ENCODE data around the gene MAP10. TPM values are rescaled to one million over a fixed set of nuclear protein-coding genes. Genes with fewer than 3 reads are reported as not detected.
"Not testable (repeated sequence)": the region's sequence is repeated elsewhere in the genome, so short reads cannot be mapped to it uniquely, and the experiment has no call there.

The MAP10 gene
- polyA plus RNA-seq, 1 donor: 2.8 TPM

GRCh38 chr1:232769733-232770132, 35.5 kb upstream of the MAP10 start:
- Histone ChIP-seq H3K27ac (ENCODE audit: low read length) (no peak overlapping the region), H3K9me3 (ENCODE audit: control insufficient read depth, low read depth, low read length) (no peaks in the 10 kb centered on the region), H3K36me3 (ENCODE audit: control insufficient read depth, insufficient read depth, low read length) (no peaks in the 10 kb centered on the region), H3K27me3 (ENCODE audit: control insufficient read depth, insufficient read depth, low read length) (no peaks in the 10 kb centered on the region), H3K4me1 (ENCODE audit: control insufficient read depth, insufficient read depth, low read length) (peaks cover 30% of the 10 kb centered on the region), H3K4me3 (ENCODE audit: low read length) (no peak overlapping the region)
- no CpG with 5 or more reads among the region's 2 CpGs for WGBS (ENCODE audit: insufficient coverage, low lambda C conversion rate)
- DNase-seq: no peak

GRCh38 chr1:232773752-232774151, 31.5 kb upstream of the MAP10 start:
- Histone ChIP-seq H3K4me3 (ENCODE audit: low read length) (no peak overlapping the region), H3K27ac (ENCODE audit: low read length) (no peak overlapping the region), H3K4me1 (ENCODE audit: control insufficient read depth, insufficient read depth, low read length) (no peaks in the 10 kb centered on the region), H3K27me3 (ENCODE audit: control insufficient read depth, insufficient read depth, low read length) (no peaks in the 10 kb centered on the region), H3K36me3 (ENCODE audit: control insufficient read depth, insufficient read depth, low read length) (no peaks in the 10 kb centered on the region), H3K9me3 (ENCODE audit: control insufficient read depth, low read depth, low read length) (no peaks in the 10 kb centered on the region)
- DNase-seq: no peak
- WGBS (ENCODE audit: insufficient coverage, low lambda C conversion rate): no CpG with 5 or more reads among the region's 9 CpGs

- 100% methylated on average over 1 of the region's 3 CpGs for WGBS (ENCODE audit: insufficient coverage, low lambda C conversion rate)
- Histone ChIP-seq H3K4me1 (ENCODE audit: control insufficient read depth, insufficient read depth, low read length) (no peaks in the 10 kb centered on the region), H3K27ac (ENCODE audit: low read length) (no peak overlapping the region), H3K27me3 (ENCODE audit: control insufficient read depth, insufficient read depth, low read length) (no peaks in the 10 kb centered on the region), H3K36me3 (ENCODE audit: control insufficient read depth, insufficient read depth, low read length) (no peaks in the 10 kb centered on the region), H3K9me3 (ENCODE audit: control insufficient read depth, low read depth, low read length) (no peaks in the 10 kb centered on the region), H3K4me3 (ENCODE audit: low read length) (no peak overlapping the region)
- no peak for DNase-seq
These were observed 28.6 kb upstream of the MAP10 start for GRCh38 chr1:232776526-232777106.

GRCh38 chr1:232780354-232780753, 24.9 kb upstream of the MAP10 start:
- no peaks in the 10 kb centered on the region for H3K9me3 ChIP-seq (ENCODE audit: control insufficient read depth, low read depth, low read length)
- no peak overlapping the region for H3K4me3 ChIP-seq (ENCODE audit: low read length)
- H3K4me1 ChIP-seq (ENCODE audit: control insufficient read depth, insufficient read depth, low read length): no peaks in the 10 kb centered on the region
- 89% methylated on average over 3 of the region's 9 CpGs for WGBS (ENCODE audit: insufficient coverage, low lambda C conversion rate)
- H3K27me3 ChIP-seq (ENCODE audit: control insufficient read depth, insufficient read depth, low read length): no peaks in the 10 kb centered on the region
- no peaks in the 10 kb centered on the region for H3K36me3 ChIP-seq (ENCODE audit: control insufficient read depth, insufficient read depth, low read length)
- no peak overlapping the region for H3K27ac ChIP-seq (ENCODE audit: low read length)
- no peak for DNase-seq

GRCh38 chr1:232784794-232785193, 20.4 kb upstream of the MAP10 start:
- H3K4me1 ChIP-seq (ENCODE audit: control insufficient read depth, insufficient read depth, low read length): no peaks in the 10 kb centered on the region
- H3K36me3 ChIP-seq (ENCODE audit: control insufficient read depth, insufficient read depth, low read length): no peaks in the 10 kb centered on the region
- H3K27me3 ChIP-seq (ENCODE audit: control insufficient read depth, insufficient read depth, low read length): no peaks in the 10 kb centered on the region
- DNase-seq: no peak
- H3K4me3 ChIP-seq (ENCODE audit: low read length): no peak overlapping the region
- H3K9me3 ChIP-seq (ENCODE audit: control insufficient read depth, low read depth, low read length): no peaks in the 10 kb centered on the region
- WGBS (ENCODE audit: insufficient coverage, low lambda C conversion rate): no CpG with 5 or more reads among the region's 7 CpGs
- no peak overlapping the region for H3K27ac ChIP-seq (ENCODE audit: low read length)

GRCh38 chr1:232785630-232786029, 19.6 kb upstream of the MAP10 start:
- not testable (repeated sequence) for DNase-seq; H3K9me3 ChIP-seq (ENCODE audit: control insufficient read depth, low read depth, low read length); H3K36me3 ChIP-seq (ENCODE audit: control insufficient read depth, insufficient read depth, low read length); H3K27me3 ChIP-seq (ENCODE audit: control insufficient read depth, insufficient read depth, low read length); H3K4me1 ChIP-seq (ENCODE audit: control insufficient read depth, insufficient read depth, low read length); H3K27ac ChIP-seq (ENCODE audit: low read length); H3K4me3 ChIP-seq (ENCODE audit: low read length)
- no CpG with 5 or more reads among the region's 1 CpG for WGBS (ENCODE audit: insufficient coverage, low lambda C conversion rate)

GRCh38 chr1:232786845-232787455, 18.3 kb upstream of the MAP10 start:
- no peak for DNase-seq
- no peaks in the 10 kb centered on the region for H3K27me3 ChIP-seq (ENCODE audit: control insufficient read depth, insufficient read depth, low read length)
- WGBS (ENCODE audit: insufficient coverage, low lambda C conversion rate): 80% methylated on average over 1 of the region's 7 CpGs
- peaks cover 3% of the 10 kb centered on the region for H3K4me1 ChIP-seq (ENCODE audit: control insufficient read depth, insufficient read depth, low read length)
- no peak overlapping the region for H3K27ac ChIP-seq (ENCODE audit: low read length)
- H3K9me3 ChIP-seq (ENCODE audit: control insufficient read depth, low read depth, low read length): no peaks in the 10 kb centered on the region
- no peak overlapping the region for H3K4me3 ChIP-seq (ENCODE audit: low read length)
- H3K36me3 ChIP-seq (ENCODE audit: control insufficient read depth, insufficient read depth, low read length): no peaks in the 10 kb centered on the region

GRCh38 chr1:232788235-232788872, 16.9 kb upstream of the MAP10 start:
- Histone ChIP-seq H3K4me1 (ENCODE audit: control insufficient read depth, insufficient read depth, low read length) (peaks cover 3% of the 10 kb centered on the region), H3K27me3 (ENCODE audit: control insufficient read depth, insufficient read depth, low read length) (no peaks in the 10 kb centered on the region), H3K9me3 (ENCODE audit: control insufficient read depth, low read depth, low read length) (no peaks in the 10 kb centered on the region), H3K36me3 (ENCODE audit: control insufficient read depth, insufficient read depth, low read length) (no peaks in the 10 kb centered on the region), H3K27ac (ENCODE audit: low read length) (no peak overlapping the region), H3K4me3 (ENCODE audit: low read length) (no peak overlapping the region)
- no peak for DNase-seq
- 60% methylated on average over 1 of the region's 7 CpGs for WGBS (ENCODE audit: insufficient coverage, low lambda C conversion rate)

- no peak for DNase-seq
- H3K36me3 ChIP-seq (ENCODE audit: control insufficient read depth, insufficient read depth, low read length): no peaks in the 10 kb centered on the region
- peaks cover 3% of the 10 kb centered on the region for H3K4me1 ChIP-seq (ENCODE audit: control insufficient read depth, insufficient read depth, low read length)
- no peaks in the 10 kb centered on the region for H3K9me3 ChIP-seq (ENCODE audit: control insufficient read depth, low read depth, low read length)
- no peaks in the 10 kb centered on the region for H3K27me3 ChIP-seq (ENCODE audit: control insufficient read depth, insufficient read depth, low read length)
- H3K4me3 ChIP-seq (ENCODE audit: low read length): no peak overlapping the region
- no peak overlapping the region for H3K27ac ChIP-seq (ENCODE audit: low read length)
These were observed 15.6 kb upstream of the MAP10 start for GRCh38 chr1:232789651-232790050.

GRCh38 chr1:232792949-232793348, 12.3 kb upstream of the MAP10 start:
- Histone ChIP-seq H3K4me1 (ENCODE audit: control insufficient read depth, insufficient read depth, low read length) (peaks cover 3% of the 10 kb centered on the region), H3K4me3 (ENCODE audit: low read length) (no peak overlapping the region), H3K27me3 (ENCODE audit: control insufficient read depth, insufficient read depth, low read length) (no peaks in the 10 kb centered on the region), H3K9me3 (ENCODE audit: control insufficient read depth, low read depth, low read length) (no peaks in the 10 kb centered on the region), H3K36me3 (ENCODE audit: control insufficient read depth, insufficient read depth, low read length) (no peaks in the 10 kb centered on the region), H3K27ac (ENCODE audit: low read length) (no peak overlapping the region)
- no peak for DNase-seq

GRCh38 chr1:232793944-232794343, 11.3 kb upstream of the MAP10 start:
- no peaks in the 10 kb centered on the region for H3K36me3 ChIP-seq (ENCODE audit: control insufficient read depth, insufficient read depth, low read length)
- no peaks in the 10 kb centered on the region for H3K27me3 ChIP-seq (ENCODE audit: control insufficient read depth, insufficient read depth, low read length)
- WGBS (ENCODE audit: insufficient coverage, low lambda C conversion rate): no CpG with 5 or more reads among the region's 3 CpGs
- H3K27ac ChIP-seq (ENCODE audit: low read length): no peak overlapping the region
- DNase-seq: peak; percentile 60 to 74
- no peak overlapping the region for H3K4me3 ChIP-seq (ENCODE audit: low read length)
- no peaks in the 10 kb centered on the region for H3K9me3 ChIP-seq (ENCODE audit: control insufficient read depth, low read depth, low read length)
- peaks cover 3% of the 10 kb centered on the region for H3K4me1 ChIP-seq (ENCODE audit: control insufficient read depth, insufficient read depth, low read length)

Measured in large intestine (tissue), 3 donors.